HepG2 (cell line): ENCODE results near the gene LCORL. TPM values are rescaled to one million over a fixed set of nuclear protein-coding genes. Genes with fewer than 3 reads are reported as not detected.

Experiments used
- AHR ChIP-seq: IDR thresholded peaks from 2 replicates; pipeline ENCODE4 v1.6.1; 2018; ENCODE audit warnings: missing genetic modification reagents, missing compliant biosample characterization
- ATF7 ChIP-seq, 2 experiments: fragments of 450-650 bp in 1 of 2; sonication (generic) in 1 of 2; formaldehyde crosslinking in 1 of 2; IDR thresholded peaks; 2 replicates each; pipeline versions ENCODE4 v1.4.0 to v1.6.1; 2016 to 2020; ENCODE audit warnings: antibody characterized with exemption in 1 of 2, mild to moderate bottlenecking in 1 of 2, missing genetic modification reagents in 1 of 2
- ATRX ChIP-seq: sonication (generic); formaldehyde crosslinking; IDR thresholded peaks from 2 replicates; pipeline ENCODE4 v1.4.0; 2020; ENCODE audit warnings: missing genetic modification reagents, borderline replicate concordance
- CEBPZ ChIP-seq: IDR thresholded peaks from 2 replicates; pipeline ENCODE4 v1.6.1; 2012; ENCODE audit warnings: low read length, improper control_type of control experiment
- HOXA7 ChIP-seq: sonication (generic); formaldehyde crosslinking; IDR thresholded peaks from 2 replicates; pipeline ENCODE4 v1.8.1; 2022; ENCODE audit warnings: mild to moderate bottlenecking, missing genetic modification reagents, moderate library complexity
- HOXA9 ChIP-seq: sonication (generic); formaldehyde crosslinking; IDR thresholded peaks from 2 replicates; pipeline ENCODE4 v1.8.1; 2022; ENCODE audit warnings: missing genetic modification reagents, mild to moderate bottlenecking, moderate library complexity, borderline replicate concordance
- IKZF1 ChIP-seq: fragments of 450-650 bp; IDR thresholded peaks from 2 replicates; pipeline ENCODE4 v1.7.1; 2016
- JUNB ChIP-seq: sonication (generic); formaldehyde crosslinking; IDR thresholded peaks from 2 replicates; pipeline ENCODE4 v1.8.0; 2022; ENCODE audit warnings: missing genetic modification reagents, mild to moderate bottlenecking, borderline replicate concordance
- MATR3 ChIP-seq: sonication (generic); formaldehyde crosslinking; IDR thresholded peaks from 2 replicates; pipeline ENCODE4 v1.4.0; 2020; ENCODE audit warnings: missing genetic modification reagents
- NFE2 ChIP-seq: sonication (generic); formaldehyde crosslinking; IDR thresholded peaks from 2 replicates; pipeline ENCODE4 v1.4.0; 2020; ENCODE audit warnings: missing genetic modification reagents
- SATB2 ChIP-seq: sonication (generic); formaldehyde crosslinking; IDR thresholded peaks from 2 replicates; pipeline ENCODE4 v1.5.0; 2020; ENCODE audit warnings: missing genetic modification reagents
- SETDB1 ChIP-seq: sonication (generic); formaldehyde crosslinking; IDR thresholded peaks from 2 replicates; pipeline ENCODE4 v1.5.1; 2020; ENCODE audit warnings: missing genetic modification reagents, mild to moderate bottlenecking, borderline replicate concordance
- THAP7 ChIP-seq: sonication (generic); formaldehyde crosslinking; IDR thresholded peaks from 2 replicates; pipeline ENCODE4 v1.8.1; 2023; ENCODE audit warnings: mild to moderate bottlenecking, missing genetic modification reagents
- ZFP41 ChIP-seq: sonication (generic); formaldehyde crosslinking; IDR thresholded peaks from 2 replicates; pipeline ENCODE4 v1.4.0; 2020; ENCODE audit warnings: mild to moderate bottlenecking, missing genetic modification reagents, borderline replicate concordance
- ZFP90 ChIP-seq: sonication (generic); formaldehyde crosslinking; IDR thresholded peaks from 2 replicates; pipeline ENCODE4 v1.8.0; 2022; ENCODE audit warnings: missing genetic modification reagents, mild to moderate bottlenecking, inconsistent platforms, borderline replicate concordance
- ZNF232 ChIP-seq: sonication (generic); formaldehyde crosslinking; IDR thresholded peaks from 2 replicates; pipeline ENCODE4 v1.4.0; 2020; ENCODE audit warnings: missing genetic modification reagents, borderline replicate concordance
- ZNF343 ChIP-seq: sonication (generic); formaldehyde crosslinking; IDR thresholded peaks from 2 replicates; pipeline ENCODE4 v1.4.0; 2020; ENCODE audit warnings: mild to moderate bottlenecking, missing genetic modification reagents
- ZNF589 ChIP-seq: sonication (generic); formaldehyde crosslinking; conservative IDR thresholded peaks from 2 replicates; pipeline ENCODE4 v1.8.0; 2022; ENCODE audit warnings: mild to moderate bottlenecking, moderate library complexity, missing genetic modification reagents
- ZSCAN31 ChIP-seq: sonication (generic); formaldehyde crosslinking; IDR thresholded peaks from 2 replicates; pipeline ENCODE4 v1.5.0; 2020; ENCODE audit warnings: low read depth, mild to moderate bottlenecking, missing genetic modification reagents
- polyA plus RNA-seq, 8 experiments: library from polyadenylated mRNA; depleted of rRNA in 3 of 8; stranded (reverse) in 7 of 8; unstranded in 1 of 8; fragments of >200 nt; fragmentation: Illumina TruSeq in 4 of 8; extraction: Trizol in 4 of 8; gene quantifications; 2 replicates each; pipeline versions ENCODE4 v1.2.1 to v1.2.3, GENCODE V29; 2011 to 2016; ENCODE audit warnings: low read depth in 4 of 8, missing spikeins in 1 of 8, mixed read lengths in 1 of 8; ENCODE audit not compliant: insufficient read depth in 1 of 8
- total RNA-seq, 5 experiments: library from RNA; depleted of rRNA; stranded (reverse); fragments of >200 nt; fragmentation: Illumina TruSeq; extraction: Trizol; gene quantifications; 2 replicates each; pipeline ENCODE4 v1.2.3, GENCODE V29; 2016; ENCODE audit warnings: low read depth in 1 of 5
- TF ChIP-seq, protein P1 (sequence below): sonication (generic); formaldehyde crosslinking; IDR thresholded peaks from 2 replicates; pipeline ENCODE4 v1.4.0; 2020; ENCODE audit warnings: missing genetic modification reagents
- TF ChIP-seq, protein P2 (sequence below): sonication (generic); formaldehyde crosslinking; IDR thresholded peaks from 2 replicates; pipeline ENCODE4 v1.4.0; 2020; ENCODE audit warnings: missing genetic modification reagents

The LCORL gene
- total and polyA plus RNA-seq, 2 of the 13 experiments (the other 11 are each of a cell fraction or from before 2014, with no cell fraction given), result 5.3 to 14.5 TPM

GRCh38 chr4:18021720-18022571 is at the start of gene LCORL (continued):
- TF ChIP-seq, protein P1, sequence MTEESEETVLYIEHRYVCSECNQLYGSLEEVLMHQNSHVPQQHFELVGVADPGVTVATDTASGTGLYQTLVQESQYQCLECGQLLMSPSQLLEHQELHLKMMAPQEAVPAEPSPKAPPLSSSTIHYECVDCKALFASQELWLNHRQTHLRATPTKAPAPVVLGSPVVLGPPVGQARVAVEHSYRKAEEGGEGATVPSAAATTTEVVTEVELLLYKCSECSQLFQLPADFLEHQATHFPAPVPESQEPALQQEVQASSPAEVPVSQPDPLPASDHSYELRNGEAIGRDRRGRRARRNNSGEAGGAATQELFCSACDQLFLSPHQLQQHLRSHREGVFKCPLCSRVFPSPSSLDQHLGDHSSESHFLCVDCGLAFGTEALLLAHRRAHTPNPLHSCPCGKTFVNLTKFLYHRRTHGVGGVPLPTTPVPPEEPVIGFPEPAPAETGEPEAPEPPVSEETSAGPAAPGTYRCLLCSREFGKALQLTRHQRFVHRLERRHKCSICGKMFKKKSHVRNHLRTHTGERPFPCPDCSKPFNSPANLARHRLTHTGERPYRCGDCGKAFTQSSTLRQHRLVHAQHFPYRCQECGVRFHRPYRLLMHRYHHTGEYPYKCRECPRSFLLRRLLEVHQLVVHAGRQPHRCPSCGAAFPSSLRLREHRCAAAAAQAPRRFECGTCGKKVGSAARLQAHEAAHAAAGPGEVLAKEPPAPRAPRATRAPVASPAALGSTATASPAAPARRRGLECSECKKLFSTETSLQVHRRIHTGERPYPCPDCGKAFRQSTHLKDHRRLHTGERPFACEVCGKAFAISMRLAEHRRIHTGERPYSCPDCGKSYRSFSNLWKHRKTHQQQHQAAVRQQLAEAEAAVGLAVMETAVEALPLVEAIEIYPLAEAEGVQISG (CRISPR knock-in tag), result peak; percentile 37; the same call in 1 of the 2 replicates
- TF ChIP-seq ZNF589, result no peak
- TF ChIP-seq, protein P2, sequence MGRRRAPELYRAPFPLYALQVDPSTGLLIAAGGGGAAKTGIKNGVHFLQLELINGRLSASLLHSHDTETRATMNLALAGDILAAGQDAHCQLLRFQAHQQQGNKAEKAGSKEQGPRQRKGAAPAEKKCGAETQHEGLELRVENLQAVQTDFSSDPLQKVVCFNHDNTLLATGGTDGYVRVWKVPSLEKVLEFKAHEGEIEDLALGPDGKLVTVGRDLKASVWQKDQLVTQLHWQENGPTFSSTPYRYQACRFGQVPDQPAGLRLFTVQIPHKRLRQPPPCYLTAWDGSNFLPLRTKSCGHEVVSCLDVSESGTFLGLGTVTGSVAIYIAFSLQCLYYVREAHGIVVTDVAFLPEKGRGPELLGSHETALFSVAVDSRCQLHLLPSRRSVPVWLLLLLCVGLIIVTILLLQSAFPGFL (CRISPR knock-in tag), result no peak
- no peak for TF ChIP-seq ZSCAN31 (CRISPR knock-in tag)
- TF ChIP-seq ATF7 (IDR thresholded peaks at IDR 0.05), result no peak
- TF ChIP-seq ATF7 (CRISPR knock-in tag; IDR thresholded peaks at IDR 0.05), result 0 out of 2 replicates have a peak, but pooled peaks have one; percentile 51
- TF ChIP-seq NFE2, result no peak
- TF ChIP-seq ZFP90 (CRISPR knock-in tag), result 0 out of 2 replicates have a peak, but pooled peaks have one; percentile 76
- TF ChIP-seq SETDB1 (CRISPR knock-in tag), result no peak
- TF ChIP-seq IKZF1, result no peak
- no peak for TF ChIP-seq HOXA9
- 0 out of 2 replicates have a peak, but pooled peaks have one; percentile 53 for TF ChIP-seq ZNF343 (CRISPR knock-in tag)
- TF ChIP-seq ZNF232, result no peak; the same call in 1 of the 2 replicates
- TF ChIP-seq THAP7 (CRISPR knock-in tag), result no peak
- no peak for TF ChIP-seq ZFP41 (CRISPR knock-in tag)
- no peak for TF ChIP-seq HOXA7
- no peak for TF ChIP-seq MATR3 (CRISPR knock-in tag)
- TF ChIP-seq ATRX (CRISPR knock-in tag), result no peak
- TF ChIP-seq CEBPZ, result no peak
- TF ChIP-seq AHR (CRISPR knock-in tag), result no peak
- TF ChIP-seq JUNB (CRISPR knock-in tag), result no peak
- no peak for TF ChIP-seq SATB2 (CRISPR knock-in tag)
